GM23248 (cell line): ENCODE measurements around the gene SNTA1.

Experiments
- EZH2 ChIP-seq: fragments of 200-600 bp; sonication (generic); IDR thresholded peaks from 2 replicates; pipeline ENCODE4 v1.6.1; 2018; ENCODE audit warnings: antibody characterized with exemption, mild to moderate bottlenecking; ENCODE audit not compliant: insufficient read depth, poor library complexity, severe bottlenecking
- EZH2phosphoT487 ChIP-seq: fragments of 200-600 bp; sonication (generic); IDR thresholded peaks from 2 replicates; pipeline ENCODE4 v1.6.1; 2018; ENCODE audit warnings: antibody characterized with exemption, moderate library complexity, mild to moderate bottlenecking, low read depth; ENCODE audit not compliant: insufficient read depth

DNA sequence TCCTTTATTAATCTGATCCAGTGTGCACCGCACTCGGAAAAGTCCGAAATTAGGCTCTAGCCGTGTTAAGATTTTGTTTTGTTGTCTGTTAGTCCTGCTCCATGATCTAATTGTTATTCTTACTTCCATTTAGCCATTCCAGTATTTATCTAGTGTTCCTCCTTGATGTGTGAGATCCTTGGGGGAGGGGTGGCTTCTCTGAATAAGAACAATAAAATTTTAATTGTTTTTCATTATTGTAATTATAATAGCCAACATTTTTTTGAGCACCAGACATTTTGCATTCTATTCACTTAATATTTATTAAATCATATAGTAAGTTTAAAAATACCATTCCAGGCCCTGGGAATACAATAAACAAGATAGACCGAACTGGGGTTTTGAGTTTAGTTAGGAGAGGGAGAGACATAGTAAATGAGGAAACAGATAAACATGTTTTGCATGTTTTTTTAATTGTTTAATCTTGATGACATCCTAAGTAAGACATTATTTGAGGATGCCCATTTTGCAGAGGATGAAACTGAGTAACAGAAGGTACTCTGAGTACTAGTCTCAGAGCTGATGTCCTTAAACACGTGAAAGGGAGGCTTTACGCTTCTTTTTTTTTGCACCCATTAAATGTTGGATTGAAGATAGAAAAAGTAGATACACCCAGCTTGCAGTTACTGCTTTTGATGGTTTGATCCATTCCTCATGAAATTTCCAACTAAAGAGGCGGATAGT lies 47.5 kb upstream of the SNTA1 start:
- TF ChIP-seq EZH2phosphoT487 (no peak), EZH2 (no peak)
